Stimulated activated CD8-positive, alpha-beta memory T cell treated with anti-CD3 and anti-CD28 coated beads, Interleukin-15, amount 100 ng/mL, for 48 hours (primary cell): Measurements from ENCODE around the gene RETN.

Experiments
- DNase-seq, 2 donors: peaks; one replicate each; pipeline ENCODE4 v3.0.0-alpha.2; 2020; ENCODE audit warnings: low read depth in 2 of 2

The RETN gene

DNA sequence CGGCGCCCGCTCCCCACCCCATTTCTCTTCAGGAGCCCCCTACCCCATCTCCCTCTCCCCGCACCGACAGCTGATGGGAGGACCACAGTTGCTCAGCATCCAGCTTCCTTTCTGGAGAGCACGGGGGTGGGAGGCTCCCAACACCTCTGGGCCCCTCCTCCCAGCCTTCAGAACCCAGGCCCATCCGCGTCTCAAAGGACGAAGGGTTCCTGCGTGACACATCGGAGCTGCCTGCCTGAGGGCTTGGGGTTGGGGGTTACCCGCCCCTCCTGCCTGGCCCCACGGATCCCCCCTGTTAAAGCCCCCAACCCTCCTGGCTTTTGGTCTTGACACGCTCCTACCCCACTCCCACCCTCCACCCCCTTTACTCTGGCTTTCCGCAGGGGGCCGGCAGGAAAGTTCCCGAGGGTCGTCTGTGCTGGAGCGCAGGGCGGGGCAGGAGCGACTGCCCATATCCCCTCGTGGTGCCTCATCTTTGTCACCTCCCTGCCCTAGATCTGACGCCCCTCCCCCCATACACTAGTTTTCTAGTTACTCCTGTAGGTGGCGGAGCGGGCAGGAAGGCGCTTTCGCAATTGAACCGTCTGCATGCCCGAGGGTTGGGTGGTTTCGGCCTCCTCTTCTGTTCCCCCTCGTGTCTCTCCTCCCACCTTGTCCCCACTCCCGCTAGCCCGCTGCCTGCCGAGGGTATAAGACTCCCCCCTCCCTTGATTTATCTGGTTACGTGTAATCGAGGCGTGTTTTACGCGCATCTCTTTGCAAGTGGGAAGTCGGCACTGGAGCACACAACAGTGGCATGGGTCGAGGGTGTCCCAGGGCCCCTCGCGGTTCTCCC, 12.7 kb downstream of the RETN start:
- DNase-seq: peak; percentile 73 to 78

- DNase-seq: no peak
Measured at GRCh38 chr19:7682175-7682855, 13.5 kb downstream of the RETN start.

- no peak for DNase-seq
Measured at GRCh38 chr19:7685546-7686445, 16.9 kb downstream of the RETN start.

- DNase-seq: no peak
Measured at GRCh38 chr19:7687177-7687576, 18.3 kb downstream of the RETN start.

- DNase-seq: no peak
Measured at GRCh38 chr19:7689165-7689564, 20.3 kb downstream of the RETN start.

GRCh38 chr19:7690779-7691258, 22.0 kb downstream of the RETN start:
- DNase-seq: peak in 1 of 2 donors; percentile 18

- no peak for DNase-seq
Measured at GRCh38 chr19:7691497-7691896, 22.6 kb downstream of the RETN start.

- no peak for DNase-seq
Measured at GRCh38 chr19:7692417-7693088, 23.7 kb downstream of the RETN start.

- DNase-seq: no peak
Measured at GRCh38 chr19:7694499-7694898, 25.6 kb downstream of the RETN start.

GRCh38 chr19:7697721-7698287, 29.0 kb downstream of the RETN start:
- DNase-seq: no peak

DNA sequence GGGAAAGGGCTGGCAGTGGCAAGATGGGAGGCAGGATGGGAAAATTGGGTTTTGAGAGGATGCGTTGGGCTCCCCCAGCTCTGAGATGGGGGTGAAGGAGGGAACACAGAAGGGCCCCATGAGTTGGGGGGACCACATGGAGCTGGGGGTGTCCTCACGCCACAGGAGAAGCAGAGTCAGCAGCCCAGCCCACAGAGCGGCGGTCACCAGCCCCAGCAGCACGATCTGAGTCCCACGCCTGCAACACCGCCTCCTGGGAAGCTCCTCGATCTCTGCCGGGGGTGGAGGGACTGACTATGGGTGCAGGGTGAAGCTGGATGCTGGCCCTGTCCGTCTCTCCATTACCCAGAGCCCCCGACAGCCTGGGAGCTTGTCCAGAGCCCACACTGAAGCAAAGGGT, 29.7 kb downstream of the RETN start:
- DNase-seq: no peak

DNA sequence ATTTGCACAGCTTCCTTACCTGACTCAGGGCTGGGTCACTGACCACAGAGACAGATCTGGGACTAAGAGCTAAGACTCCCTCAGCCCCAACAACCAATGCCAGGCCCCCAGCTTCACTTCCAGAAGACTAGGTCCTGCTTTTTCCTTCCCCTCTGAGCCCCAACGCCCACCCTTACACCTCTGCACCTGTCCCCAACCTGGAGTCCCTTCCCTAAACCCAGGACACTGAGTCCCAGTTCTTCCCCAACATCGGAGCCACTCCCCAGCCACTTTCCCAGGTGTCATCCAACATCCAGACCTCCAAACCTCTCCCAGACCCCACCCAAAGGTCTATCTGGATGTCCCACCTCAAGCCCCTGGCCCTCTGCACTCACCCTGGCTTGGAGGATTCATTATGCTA, 30.2 kb downstream of the RETN start:
- DNase-seq: no peak

GRCh38 chr19:7699417-7700401, 30.9 kb downstream of the RETN start:
- DNase-seq: peak; percentile 53 to 61

DNA sequence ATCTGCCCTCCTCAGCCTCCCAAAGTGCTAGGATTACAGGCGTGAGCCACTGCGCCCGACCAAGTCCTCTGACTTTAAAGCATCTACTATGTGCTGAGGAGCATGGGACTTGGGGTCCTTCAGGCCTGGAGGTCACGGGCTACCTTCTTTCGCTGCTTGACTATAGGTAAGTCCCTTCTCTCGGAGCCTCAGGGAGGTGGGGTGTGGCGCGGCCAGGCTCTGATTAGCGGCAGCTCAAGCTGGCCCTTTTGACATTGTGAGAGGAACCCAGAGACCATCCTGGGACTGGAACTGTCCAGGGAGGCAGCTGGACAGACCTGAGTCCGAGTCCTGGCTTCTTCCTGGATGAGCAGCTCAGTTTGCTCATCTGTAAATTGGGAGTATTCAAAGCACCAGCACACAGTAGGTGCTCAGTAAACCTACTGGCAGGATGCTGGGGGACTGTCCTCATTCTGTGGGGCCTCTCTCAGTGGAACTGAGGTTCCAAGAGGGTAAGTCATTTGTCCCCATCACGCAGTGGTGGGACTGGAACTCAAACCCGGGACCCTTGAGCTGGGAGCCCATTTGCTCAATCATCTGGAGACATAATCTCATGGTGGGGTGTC, 32.3 kb downstream of the RETN start:
- DNase-seq: no peak

DNA sequence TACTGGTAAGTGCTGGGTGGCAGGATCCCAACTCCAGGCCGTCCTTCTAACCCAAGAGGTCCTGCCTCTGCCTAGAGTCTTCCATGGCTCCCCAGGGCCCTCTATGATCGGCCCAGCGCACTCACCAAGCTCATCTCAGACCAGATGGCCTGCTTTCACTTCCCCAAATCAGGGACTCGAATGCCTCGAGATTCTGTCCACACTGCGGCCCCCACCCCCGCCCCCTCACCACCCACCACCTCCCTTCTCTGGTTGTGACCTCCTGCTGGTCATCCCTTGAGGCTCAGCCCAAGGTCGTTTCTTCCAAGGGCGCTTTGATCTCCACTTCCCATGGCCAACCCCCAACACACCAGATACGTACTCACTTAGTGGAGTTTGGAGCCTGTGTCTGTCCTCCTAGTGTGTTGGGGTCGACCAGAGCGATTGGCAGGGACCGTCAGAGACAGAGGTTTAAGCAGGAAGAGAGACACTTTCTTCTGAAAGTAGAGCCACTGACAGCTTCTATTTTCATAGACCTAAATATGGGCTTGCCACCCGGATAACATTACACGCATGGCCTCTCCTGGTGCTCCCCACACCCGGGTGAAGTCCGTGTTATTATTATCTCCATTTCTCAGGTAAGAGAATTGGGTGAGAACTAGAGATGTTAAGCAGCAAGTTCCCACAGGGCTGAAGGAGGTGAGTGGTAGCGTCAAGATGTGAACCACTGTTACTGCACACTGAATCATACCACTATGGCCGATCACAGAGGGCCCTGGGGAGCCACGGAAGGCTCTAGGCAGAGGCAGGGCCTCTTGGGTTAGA, 33.0 kb downstream of the RETN start, which contains the start of gene FCER2:
TSS of gene FCER2 (minus strand) at position 478 of the 804 bp plus-strand sequence. CDS start 2,371 bp downstream, outside the sequence.
- DNase-seq: no peak

DNA sequence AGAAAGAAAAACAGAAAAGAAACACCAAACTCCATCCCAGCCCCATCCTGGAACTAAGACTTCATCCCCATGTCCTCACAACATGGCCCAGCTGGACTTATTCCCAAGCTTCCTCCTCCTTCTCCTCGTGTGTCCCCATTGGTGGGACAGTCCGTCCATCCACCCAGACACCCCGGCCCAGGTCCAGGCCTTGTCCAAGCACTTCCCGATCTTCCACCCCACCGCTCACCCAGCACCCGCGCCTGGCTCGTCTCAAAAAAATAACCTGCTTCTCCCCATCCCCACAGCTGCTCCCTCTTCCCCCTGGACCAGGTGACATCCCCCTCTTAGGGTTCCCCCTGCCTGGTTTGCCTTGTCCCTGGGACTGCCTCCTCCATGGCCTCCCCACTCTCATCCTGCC, 34.5 kb downstream of the RETN start:
- DNase-seq: no peak

DNA sequence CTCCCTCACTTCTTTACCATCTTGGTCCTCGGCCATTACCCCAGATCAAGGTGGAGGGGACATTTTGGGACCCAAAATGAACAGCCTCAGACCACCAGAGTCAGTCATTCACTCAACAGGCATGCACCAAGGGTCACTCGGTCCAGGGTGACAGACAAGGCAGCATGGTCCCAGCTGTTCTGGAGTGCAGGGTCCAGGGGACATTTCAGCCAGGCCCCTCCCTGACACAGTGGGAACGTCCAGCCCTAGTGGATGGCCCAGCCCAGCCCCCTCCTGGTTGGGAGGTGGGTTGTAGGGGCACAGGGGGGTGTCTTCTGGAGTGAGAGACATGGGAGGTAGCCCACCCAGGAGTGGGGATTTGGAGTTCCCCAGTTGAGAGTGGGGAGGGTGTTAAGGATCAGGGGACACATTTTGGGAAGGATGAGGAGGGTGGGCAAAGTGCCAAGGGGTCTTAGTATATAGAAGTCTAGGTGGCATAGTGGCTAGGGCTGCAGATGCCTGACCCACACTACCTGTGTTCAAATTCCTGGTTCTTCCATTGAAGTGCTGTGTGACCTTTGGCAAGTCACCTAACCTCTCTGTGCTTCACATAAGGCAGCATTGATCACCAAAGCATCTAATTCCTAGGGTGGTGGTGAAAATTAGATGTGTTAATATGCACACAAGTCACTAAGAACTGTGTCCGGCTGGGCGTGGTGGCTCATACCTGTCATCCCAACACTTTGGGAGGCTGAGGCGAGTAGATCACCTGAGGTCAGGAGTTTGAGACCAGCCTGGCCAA, 35.6 kb downstream of the RETN start:
- no peak for DNase-seq
